ENCODE data around the gene RETREG3. TPM values are rescaled to one million over a fixed set of nuclear protein-coding genes. Genes with fewer than 3 reads are reported as not detected.

RETREG3 gene
- total RNA-seq, 6 donors from 2014 or later, result 47.1 to 89.7 (median 59.9) TPM

GRCh38 chr17:42653179-42654124 is 44.3 kb upstream of the RETREG3 start:
- Histone ChIP-seq H3K27me3 (peaks cover 0 to 4% (median 0%) of the 10 kb centered on the region in 4 donors), H3K36me3 (no peaks in the 10 kb centered on the region), H3K4me3 (peak overlapping the region in 3 of 4 donors; percentile 29 to 46 (median 44)), H3K27ac (peak overlapping the region; percentile 10 to 79 (median 69)), H3K9me3 (no peaks in the 10 kb centered on the region), H3K4me1 (peaks cover 3 to 15% (median 11%) of the 10 kb centered on the region in 4 donors)
- ATAC-seq (ENCODE audit: low FRiP score in 2 of 2), result peak; percentile 73 to 89
- 21 to 27% methylated on average over 35 to 42 of the region's 42 CpGs for WGBS, 2 donors
- TF ChIP-seq POLR2A (IDR thresholded peaks at IDR 0.05), result no peak
- peak in 1 of 2 donors; percentile 13 for TF ChIP-seq POLR2AphosphoS5 (IDR thresholded peaks at IDR 0.05)
- TF ChIP-seq EP300 (IDR thresholded peaks at IDR 0.05), result no peak
- TF ChIP-seq CTCF (IDR thresholded peaks at IDR 0.05), result no peak
- peak in 1 of 2 donors; percentile 59 for DNase-seq

- Histone ChIP-seq H3K4me1 (peaks cover 3 to 15% (median 11%) of the 10 kb centered on the region in 4 donors), H3K36me3 (no peaks in the 10 kb centered on the region), H3K9me3 (no peaks in the 10 kb centered on the region), H3K4me3 (no peak overlapping the region), H3K27ac (no peak overlapping the region), H3K27me3 (peaks cover 0 to 4% (median 0%) of the 10 kb centered on the region in 4 donors)
- no peak for DNase-seq
- ATAC-seq (ENCODE audit: low FRiP score in 2 of 2), result no peak
- TF ChIP-seq EP300 (IDR thresholded peaks at IDR 0.05) (no peak), CTCF (IDR thresholded peaks at IDR 0.05) (no peak), POLR2A (IDR thresholded peaks at IDR 0.05) (no peak), POLR2AphosphoS5 (IDR thresholded peaks at IDR 0.05) (no peak)
- WGBS, 2 donors, result 72 to 76% methylated on average over 4 of the region's 4 CpGs
Observed at GRCh38 chr17:42651392-42651791, 42.2 kb upstream of the RETREG3 start.

GRCh38 chr17:42647778-42648177 is 38.6 kb upstream of the RETREG3 start:
- WGBS, 2 donors, result 78 to 80% methylated on average over 5 of the region's 5 CpGs
- Histone ChIP-seq H3K36me3 (no peaks in the 10 kb centered on the region), H3K27ac (no peak overlapping the region), H3K27me3 (no peaks in the 10 kb centered on the region), H3K9me3 (no peaks in the 10 kb centered on the region), H3K4me1 (no peaks in the 10 kb centered on the region), H3K4me3 (no peak overlapping the region)
- ATAC-seq (ENCODE audit: low FRiP score in 2 of 2) (no peak), DNase-seq (no peak)
- TF ChIP-seq POLR2AphosphoS5 (IDR thresholded peaks at IDR 0.05), result no peak
- no peak for TF ChIP-seq POLR2A (IDR thresholded peaks at IDR 0.05)
- TF ChIP-seq CTCF (IDR thresholded peaks at IDR 0.05), result no peak
- no peak for TF ChIP-seq EP300 (IDR thresholded peaks at IDR 0.05)

GRCh38 chr17:42642336-42642735 is 33.2 kb upstream of the RETREG3 start:
- H3K4me1 ChIP-seq, result no peaks in the 10 kb centered on the region
- TF ChIP-seq POLR2A (IDR thresholded peaks at IDR 0.05) (no peak), CTCF (IDR thresholded peaks at IDR 0.05) (no peak), EP300 (IDR thresholded peaks at IDR 0.05) (no peak), POLR2AphosphoS5 (IDR thresholded peaks at IDR 0.05) (no peak)
- H3K36me3 ChIP-seq, result no peaks in the 10 kb centered on the region
- H3K27ac ChIP-seq, result no peak overlapping the region
- no peaks in the 10 kb centered on the region for H3K27me3 ChIP-seq
- WGBS, 2 donors, result 29 to 42% methylated on average over 2 of the region's 2 CpGs
- no peaks in the 10 kb centered on the region for H3K9me3 ChIP-seq
- no peak for ATAC-seq (ENCODE audit: low FRiP score in 2 of 2)
- no peak for DNase-seq
- no peak overlapping the region for H3K4me3 ChIP-seq

Data from upper lobe of left lung (tissue), 6 donors.